Measurements from ENCODE around the gene TMEM129.

TMEM129 gene

DNA sequence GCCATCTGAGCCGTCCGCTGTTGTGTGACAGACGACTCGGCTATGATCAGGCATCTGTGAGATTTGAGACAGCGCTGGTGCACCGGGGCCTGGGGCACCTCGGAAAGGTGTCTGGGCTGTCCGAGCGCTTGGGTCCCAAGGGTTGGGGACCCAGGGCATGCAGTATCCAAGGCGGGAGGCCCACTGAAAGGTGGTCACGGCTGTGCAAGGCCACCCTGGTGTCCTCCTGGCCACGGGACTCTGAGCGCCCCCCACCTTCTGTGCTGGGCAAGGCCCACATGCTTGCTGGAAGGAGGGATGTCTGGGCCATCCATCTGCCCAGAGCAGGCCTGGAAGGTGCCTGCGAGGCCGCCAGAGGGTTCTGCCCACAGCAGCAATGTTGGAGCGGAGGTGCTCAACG, 20.1 kb upstream of the TMEM129 start:
- no peak for DNase-seq

DNA sequence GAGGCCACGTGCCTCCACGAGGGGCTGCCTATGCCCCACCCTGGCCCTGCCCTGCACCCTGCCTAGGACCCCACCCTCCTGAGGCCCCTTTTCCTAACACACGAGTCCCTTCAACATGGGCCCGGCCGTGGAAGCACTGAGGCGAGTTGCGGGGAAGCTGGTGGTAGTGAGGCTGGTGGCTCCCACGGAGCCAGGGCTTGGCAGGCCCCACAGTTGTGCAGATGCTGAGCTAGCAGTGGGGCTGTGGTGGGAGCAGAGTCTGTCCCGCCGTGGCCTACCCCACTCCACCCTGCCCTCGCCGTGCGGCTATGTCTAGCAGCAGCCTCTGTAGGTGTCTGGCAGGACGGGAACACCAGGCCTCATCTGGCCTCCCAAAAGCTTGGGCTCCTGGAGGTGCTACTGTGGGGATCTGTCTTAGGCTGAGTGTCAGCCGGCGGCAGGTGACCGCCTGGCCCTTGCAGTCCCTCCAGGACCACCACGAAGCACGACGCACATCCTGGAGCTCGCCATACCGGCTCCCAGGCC, 19.0 kb upstream of the TMEM129 start:
- DNase-seq: no peak

DNA sequence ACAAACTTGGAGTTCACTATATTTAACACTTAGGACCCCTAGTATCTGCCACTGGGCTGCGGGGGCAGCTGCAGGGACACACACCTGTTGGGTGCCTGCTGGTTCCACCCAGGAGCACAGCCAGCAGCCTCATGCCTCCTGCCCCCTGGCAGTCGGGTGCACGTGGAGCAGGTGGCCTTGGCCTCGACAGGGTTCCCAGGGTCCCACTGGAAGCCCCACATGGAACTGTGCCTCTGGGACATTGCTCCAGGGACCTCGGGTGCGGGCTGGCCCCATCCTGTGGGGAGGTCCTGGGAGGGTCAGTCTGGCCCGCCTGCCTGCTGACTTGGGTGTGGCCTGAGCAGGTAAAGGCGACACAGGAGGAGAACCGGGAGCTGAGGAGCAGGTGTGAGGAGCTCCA, 18.2 kb upstream of the TMEM129 start:
- DNase-seq: no peak

DNA sequence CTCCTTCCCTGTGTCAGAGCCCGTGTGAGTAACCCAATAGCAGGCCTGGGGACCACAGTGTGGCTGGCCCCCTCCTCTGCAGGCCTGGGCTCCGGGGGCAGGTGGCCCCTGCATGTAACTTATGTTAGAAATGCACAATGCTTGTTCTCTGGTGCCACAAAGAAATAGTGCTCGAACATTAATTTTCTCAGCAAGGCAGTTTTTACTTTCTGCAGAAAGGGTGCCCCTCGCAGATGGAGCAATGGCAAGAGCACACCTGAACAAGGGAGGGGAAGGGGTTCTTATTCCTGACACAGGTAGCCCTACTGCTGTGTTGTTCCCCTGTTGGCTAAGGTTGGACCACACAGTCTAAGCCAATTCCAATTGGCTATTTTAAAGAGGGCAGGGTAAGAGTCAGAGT, 17.3 kb upstream of the TMEM129 start:
- DNase-seq: no peak

DNA sequence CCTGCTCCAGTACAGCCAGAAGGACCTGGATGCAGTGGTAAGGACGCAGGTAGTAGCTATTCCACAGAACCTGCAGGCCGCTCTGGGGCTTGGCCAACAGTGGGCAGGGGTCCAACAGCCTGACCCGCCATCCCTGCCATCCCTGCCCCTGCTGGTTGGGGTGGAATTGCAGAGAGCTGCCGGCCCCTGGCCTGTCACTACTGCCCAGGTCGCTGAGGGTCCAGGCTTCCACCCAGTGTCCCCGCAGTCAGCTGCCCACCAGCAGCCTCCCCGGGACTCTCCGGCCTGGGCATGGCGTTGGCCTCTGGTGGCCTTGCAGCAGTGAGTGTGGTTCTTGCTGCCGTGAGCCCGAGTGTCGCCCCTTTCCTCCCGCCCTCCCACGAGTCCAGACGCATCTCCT, 16.5 kb upstream of the TMEM129 start:
- no peak for DNase-seq

- DNase-seq: no peak
Measured at GRCh38 chr4:1736812-1737211, 15.7 kb upstream of the TMEM129 start.

- no peak for DNase-seq
Measured at GRCh38 chr4:1735215-1735614, 14.1 kb upstream of the TMEM129 start.

DNA sequence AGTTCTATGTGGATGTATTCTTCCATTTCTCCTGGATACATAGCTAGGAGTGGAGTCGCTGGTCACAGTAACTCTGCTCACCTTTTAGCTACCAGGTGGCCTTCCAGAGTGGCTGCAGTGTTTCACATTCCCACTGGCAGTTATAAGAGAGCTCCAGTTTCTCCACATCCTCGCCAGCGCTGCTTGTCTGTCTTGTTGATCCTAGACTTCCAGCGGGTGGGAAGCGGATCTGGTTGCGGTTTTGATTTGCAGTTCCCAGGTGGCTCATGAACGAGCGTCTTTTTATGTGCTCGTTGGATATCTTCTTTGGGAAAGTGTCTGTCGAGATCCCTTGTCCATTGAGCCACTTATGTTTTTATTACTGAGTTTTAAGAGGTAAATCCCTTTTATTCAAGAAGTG, 11.8 kb upstream of the TMEM129 start:
- DNase-seq: no peak

GRCh38 chr4:1731180-1731579, 10.1 kb upstream of the TMEM129 start:
- DNase-seq: no peak

GRCh38 chr4:1730532-1731135, 9.5 kb upstream of the TMEM129 start:
- no peak for DNase-seq

DNA sequence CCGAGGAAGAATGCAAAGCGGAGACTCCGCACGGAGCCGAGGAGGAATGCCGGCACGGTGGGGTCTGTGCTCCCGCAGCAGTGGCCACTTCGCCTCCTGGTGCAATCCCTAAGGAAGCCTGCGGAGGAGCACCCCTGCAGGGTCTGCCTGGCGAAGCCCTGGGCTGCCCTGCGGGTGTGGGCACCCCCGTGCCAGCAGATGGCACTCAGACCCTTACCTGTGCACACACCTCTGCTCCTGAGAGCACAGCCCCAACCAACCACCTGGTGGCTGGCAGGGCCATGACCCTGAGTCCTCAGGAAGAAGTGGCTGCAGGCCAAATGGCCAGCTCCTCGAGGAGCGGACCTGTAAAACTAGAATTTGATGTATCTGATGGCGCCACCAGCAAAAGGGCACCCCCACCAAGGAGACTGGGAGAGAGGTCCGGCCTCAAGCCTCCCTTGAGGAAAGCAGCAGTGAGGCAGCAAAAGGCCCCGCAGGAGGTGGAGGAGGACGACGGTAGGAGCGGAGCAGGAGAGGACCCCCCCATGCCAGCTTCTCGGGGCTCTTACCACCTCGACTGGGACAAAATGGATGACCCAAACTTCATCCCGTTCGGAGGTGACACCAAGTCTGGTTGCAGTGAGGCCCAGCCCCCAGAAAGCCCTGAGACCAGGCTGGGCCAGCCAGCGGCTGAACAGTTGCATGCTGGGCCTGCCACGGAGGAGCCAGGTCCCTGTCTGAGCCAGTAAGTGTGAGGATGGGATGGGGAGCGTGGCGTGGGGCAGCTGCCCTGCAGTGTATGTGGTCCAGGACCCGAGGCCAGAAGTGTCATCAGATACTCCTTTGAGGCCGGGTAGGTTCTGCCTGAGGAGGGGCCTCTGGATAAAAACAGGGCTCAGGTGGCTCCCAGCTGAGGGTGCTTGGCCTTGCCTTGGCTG, 7.2 kb upstream of the TMEM129 start:
- no peak for DNase-seq

DNA sequence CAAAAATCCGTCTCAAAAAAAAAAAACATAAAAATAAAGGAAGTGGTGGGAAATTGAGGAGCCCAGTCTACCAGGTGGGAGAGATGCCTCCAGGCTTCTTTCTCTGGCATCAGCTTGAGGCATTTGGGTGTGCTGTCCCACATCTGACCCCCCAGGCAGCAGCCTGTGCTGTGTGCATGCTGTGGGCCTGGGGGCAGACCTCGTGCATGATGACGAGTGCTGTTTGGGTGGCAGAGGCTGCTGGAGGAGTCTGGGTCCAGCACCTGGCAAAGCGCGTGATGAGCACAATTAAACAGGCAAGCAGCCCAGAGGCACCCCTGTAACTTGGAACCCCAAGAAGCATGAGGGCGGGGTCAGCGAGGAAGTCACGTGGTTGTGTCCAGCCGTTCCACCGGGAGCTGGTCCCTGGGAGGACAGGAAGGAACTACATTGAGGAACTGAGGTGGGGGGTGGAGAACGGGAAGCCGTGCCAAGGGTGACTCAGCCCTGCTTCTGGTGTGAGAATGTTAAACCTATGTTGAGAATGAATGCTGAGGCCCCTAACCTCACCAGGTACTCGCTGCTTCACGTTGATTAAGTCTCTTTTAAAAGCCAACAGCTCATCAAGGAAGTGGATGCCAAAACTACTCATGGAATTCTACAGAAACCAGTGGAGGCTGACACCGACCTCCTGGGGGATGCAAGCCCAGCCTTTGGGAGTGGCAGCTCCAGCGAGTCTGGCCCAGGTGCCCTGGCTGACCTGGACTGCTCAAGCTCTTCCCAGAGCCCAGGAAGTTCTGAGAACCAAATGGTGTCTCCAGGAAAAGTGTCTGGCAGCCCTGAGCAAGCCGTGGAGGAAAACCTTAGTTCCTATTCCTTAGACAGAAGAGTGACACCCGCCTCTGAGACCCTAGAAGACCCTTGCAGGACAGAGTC, 6.3 kb upstream of the TMEM129 start:
- no peak for DNase-seq

DNA sequence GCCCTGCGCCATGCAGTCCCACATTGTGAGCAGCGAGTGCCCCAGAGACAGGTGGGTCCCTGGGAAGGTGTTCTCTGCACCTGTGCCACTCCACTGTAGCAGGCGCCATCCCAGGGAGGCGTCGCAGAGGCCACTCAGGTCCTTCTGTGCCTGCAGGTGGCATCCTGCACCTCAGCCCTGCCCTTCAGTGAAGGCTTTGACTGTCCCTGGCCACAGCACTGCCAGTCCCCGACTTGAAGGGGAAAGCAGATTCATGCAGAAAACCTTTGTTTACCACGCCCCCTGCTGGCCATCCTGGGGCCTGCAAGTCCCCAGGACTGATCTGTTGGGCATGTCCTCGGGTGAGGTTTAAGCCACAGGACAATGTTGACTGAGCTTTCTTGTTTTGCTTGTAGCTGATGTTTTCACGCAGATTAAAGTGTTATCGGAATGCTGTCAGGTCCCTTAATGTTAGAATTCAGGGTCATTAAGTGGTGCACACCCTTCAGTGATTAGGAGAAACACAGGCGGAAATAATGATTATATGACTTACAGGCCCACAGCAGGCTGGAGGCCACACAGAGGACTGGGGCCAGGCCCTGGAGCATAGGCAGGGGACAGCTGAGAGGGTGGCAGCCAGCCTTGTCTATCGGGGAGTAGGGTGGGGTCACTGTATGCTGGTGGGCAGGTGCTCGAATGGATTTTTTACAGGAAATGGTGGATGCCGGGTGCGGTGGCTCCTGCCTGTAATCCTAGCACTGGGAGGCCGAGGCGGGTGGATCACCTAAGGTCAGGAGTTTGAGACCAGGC, 5.2 kb upstream of the TMEM129 start:
- peak; percentile 84 for DNase-seq

- no peak for DNase-seq
Measured at GRCh38 chr4:1725521-1725920, 4.4 kb upstream of the TMEM129 start.

GRCh38 chr4:1723131-1723801, 2.1 kb upstream of the TMEM129 start:
- DNase-seq: peak; percentile 25

- no peak for DNase-seq
Measured at GRCh38 chr4:1722551-1723118, 1.5 kb upstream of the TMEM129 start.

DNA sequence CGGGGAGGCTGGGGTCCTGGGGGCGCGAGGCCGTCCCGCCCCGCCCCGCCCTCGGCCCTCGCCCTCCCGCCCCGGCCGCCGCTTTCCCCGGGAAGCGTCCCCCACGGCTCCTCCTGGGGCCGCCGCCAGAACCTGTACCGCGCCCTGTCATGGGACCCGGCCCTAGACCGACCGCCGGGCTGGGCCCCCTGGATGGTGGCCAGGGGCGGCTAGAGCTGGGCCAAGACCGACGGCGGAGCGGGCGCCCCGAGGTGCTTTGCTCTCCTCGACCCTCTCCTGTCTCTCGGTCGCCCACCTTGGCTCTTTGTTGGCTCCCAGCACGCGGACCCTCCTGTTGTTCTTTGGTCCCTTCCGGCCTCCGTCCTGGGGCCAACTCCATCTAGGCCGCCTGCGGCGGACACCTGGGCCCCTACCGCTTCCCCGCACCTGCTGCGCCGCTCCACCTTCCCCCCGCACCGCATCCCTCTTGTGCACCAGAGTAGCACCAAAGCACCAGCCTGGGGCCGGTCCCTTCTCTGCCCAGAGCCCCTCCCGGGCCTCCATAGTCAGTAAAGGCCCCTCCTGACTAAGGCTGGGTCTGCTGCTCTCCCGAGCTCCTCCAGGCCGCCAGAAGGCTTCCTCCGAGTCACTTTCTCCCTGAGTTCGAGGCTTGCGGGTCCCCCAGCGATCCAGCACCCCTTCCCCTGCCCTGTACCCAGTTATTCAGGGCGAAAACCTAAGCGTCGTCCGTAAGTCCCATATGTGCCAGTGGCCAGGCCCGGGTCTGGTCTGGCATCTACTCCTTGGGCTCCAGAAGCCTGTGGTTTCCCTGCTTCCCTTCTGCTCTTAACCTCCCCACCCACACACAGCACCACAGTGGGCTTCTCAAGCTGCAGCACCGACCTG, 785 bp upstream of the TMEM129 start:
- DNase-seq: no peak

DNA sequence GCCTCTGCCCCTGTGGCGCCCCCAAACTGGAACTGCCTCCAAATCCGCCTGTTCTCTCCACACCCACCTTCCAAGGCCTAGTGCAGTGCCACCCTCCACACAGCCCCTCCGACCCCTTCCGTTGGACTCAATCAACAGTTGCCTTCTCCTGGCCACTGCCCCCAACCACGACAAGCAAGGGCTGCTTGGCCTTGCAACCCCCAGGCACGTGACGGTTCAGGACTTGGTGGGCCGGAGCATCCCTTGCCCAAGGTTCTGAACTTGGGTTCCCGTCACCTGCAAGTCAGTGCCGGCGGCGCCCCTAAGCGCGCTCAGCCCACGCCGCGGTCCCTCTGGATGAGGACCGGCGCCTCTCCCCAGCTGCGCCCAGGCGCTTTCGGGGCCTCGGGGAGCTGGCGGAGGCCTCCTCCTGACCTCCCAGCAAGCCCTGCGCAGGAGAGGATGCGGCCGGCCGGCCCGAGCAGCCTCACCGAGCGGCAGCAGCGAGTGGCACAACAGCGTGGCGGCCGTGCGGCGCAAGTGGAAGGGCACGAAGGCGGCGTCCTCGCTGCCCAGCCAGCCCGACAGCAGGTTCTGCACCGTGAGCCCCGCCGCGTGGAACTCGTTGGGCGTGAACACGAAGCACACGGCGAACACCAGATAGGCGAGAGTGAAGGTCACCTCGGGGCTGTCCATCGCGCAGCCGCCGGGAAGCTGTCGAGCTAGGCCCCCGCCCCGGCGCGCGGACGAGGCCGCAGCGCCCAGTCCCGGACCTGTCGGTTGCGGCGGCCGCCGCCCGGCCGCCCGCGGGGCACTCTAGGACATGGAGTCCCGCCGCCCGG, 750 bp downstream of the TMEM129 start:
- DNase-seq: peak; percentile 23

GRCh38 chr4:1718095-1718850, 2.9 kb downstream of the TMEM129 start:
- no peak for DNase-seq
